ENCODE results near the gene RPS6KA5.

DNA sequence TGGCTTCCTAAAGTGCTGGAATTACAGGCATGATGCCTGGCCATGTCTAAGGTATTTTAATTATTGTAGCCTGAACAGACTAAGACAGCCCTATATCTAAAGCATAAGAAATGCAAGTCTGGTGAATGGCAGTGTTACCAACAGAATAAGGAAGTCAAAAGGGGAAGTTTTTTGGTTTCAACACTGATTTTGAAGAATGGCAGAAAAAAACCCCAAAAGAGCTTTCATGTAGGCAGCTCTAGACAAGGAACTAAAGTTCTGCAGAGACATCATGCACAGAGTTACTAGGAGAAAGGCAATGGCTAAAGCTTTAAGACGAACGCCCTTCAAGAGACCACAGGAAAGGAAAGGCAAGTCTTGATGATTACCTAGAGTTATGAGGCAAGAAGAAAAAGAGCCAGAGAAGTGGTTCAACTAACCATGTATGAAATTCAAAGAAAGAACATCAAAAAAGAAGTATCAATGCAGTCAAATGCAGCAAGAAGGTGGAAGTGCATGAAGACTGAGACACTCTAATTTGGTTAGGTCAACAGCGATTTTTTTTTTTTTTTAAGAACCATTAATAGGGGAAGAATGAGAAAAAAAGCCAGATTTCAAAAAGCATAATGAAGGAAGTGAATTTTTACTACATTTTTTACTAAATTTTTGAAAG is 50.8 kb downstream of the RPS6KA5 start:
- TF ChIP-seq, protein P1, sequence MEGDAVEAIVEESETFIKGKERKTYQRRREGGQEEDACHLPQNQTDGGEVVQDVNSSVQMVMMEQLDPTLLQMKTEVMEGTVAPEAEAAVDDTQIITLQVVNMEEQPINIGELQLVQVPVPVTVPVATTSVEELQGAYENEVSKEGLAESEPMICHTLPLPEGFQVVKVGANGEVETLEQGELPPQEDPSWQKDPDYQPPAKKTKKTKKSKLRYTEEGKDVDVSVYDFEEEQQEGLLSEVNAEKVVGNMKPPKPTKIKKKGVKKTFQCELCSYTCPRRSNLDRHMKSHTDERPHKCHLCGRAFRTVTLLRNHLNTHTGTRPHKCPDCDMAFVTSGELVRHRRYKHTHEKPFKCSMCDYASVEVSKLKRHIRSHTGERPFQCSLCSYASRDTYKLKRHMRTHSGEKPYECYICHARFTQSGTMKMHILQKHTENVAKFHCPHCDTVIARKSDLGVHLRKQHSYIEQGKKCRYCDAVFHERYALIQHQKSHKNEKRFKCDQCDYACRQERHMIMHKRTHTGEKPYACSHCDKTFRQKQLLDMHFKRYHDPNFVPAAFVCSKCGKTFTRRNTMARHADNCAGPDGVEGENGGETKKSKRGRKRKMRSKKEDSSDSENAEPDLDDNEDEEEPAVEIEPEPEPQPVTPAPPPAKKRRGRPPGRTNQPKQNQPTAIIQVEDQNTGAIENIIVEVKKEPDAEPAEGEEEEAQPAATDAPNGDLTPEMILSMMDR (IDR thresholded peaks at IDR 0.05): no peak
- peak in 1 of 2 donors; percentile 7 for TF ChIP-seq POLR2A (IDR thresholded peaks at IDR 0.05)
